ENCODE data around the gene SAYSD1. TPM values are rescaled to one million over a fixed set of nuclear protein-coding genes. Genes with fewer than 3 reads are reported as not detected.

Gene SAYSD1
- total and polyA plus RNA-seq, 2 of the 8 experiments (the other 6 are each of a cell fraction or from before 2014, with no cell fraction given), result 6.7 to 7.9 TPM

DNA sequence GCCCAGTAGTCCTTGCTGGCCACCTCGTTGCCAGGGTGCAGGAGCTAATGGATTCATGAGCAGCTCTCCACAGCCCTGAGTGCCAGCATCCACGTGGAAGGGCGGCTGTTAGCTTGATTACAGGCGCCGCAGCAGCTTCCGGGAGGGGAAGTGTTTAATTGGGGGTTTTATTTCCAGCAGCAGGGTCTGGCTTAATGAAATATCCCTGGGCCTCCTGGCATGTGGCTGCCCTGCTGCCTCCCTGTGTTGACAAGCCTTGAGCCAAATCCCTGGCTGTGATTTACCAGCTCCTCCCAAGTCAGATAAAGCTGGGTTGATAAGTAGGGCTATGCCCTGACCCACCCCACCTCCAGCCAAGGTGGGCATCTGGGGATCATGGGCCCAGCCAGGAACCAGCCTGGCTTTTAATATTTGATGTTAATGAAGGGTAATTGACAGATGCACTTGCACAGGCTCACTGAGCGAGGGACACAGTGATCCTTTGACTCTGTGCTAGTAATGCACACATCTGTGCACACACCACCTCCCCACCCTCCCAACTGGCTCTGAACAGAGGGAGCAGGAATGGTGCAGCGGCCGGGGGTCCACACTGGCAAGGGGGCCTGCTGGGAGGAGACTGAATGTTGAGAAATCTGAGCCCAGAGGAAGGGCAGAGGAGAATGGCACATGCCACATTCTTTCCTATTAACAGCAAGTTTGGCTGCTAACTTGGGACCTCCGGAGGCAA is 52.8 kb downstream of the SAYSD1 start:
- no peak overlapping the region for H3K56ac ChIP-seq (replicated peaks; ENCODE audit: insufficient read length, low read depth, low read length)
- no peak for TF ChIP-seq EZH2 (IDR thresholded peaks at IDR 0.05; ENCODE audit: low read depth, low read length, severe bottlenecking)
- TF ChIP-seq, protein P1, sequence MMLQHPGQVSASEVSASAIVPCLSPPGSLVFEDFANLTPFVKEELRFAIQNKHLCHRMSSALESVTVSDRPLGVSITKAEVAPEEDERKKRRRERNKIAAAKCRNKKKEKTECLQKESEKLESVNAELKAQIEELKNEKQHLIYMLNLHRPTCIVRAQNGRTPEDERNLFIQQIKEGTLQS (IDR thresholded peaks at IDR 0.05; ENCODE audit: insufficient read depth, low read depth, low read length), result no peak
- no peak for TF ChIP-seq RNF2 (IDR thresholded peaks at IDR 0.05; ENCODE audit: borderline replicate concordance, low read depth, low read length, missing control alignments, poor library complexity, severe bottlenecking)
- TF ChIP-seq NANOG (IDR thresholded peaks at IDR 0.05; ENCODE audit: insufficient read depth, low read depth, low read length, poor library complexity, severe bottlenecking), result no peak
- no peak overlapping the region for H2BK120ac ChIP-seq (replicated peaks; ENCODE audit: low read depth, low read length)
- H3K18ac ChIP-seq (ENCODE audit: extremely low read depth, low read length), result no peak overlapping the region
- no peak overlapping the region for H2BK5ac ChIP-seq (ENCODE audit: low read depth, low read length)
- H3K4me2 ChIP-seq (ENCODE audit: insufficient read depth in 1 of 2, low read depth in 2 of 2, low read length in 2 of 2), result no peak overlapping the region
- H3K14ac ChIP-seq (ENCODE audit: insufficient read length), result no peak overlapping the region
- no peak overlapping the region for H4K8ac ChIP-seq (ENCODE audit: extremely low read depth, insufficient read depth, low read length)
- FAIRE-seq, result no peak
- no peak overlapping the region for H3K9ac ChIP-seq (replicated peaks in 1 of 4; ENCODE audit: extremely low read depth in 1 of 4, low read depth in 3 of 4, low read length in 3 of 4)
- no peak overlapping the region for H2BK20ac ChIP-seq (ENCODE audit: low read length)
- no peak overlapping the region for H2AFZ ChIP-seq (ENCODE audit: low read length)
- H2BK15ac ChIP-seq (ENCODE audit: low read length), result no peak overlapping the region
- H2BK12ac ChIP-seq (ENCODE audit: low read depth, low read length), result no peak overlapping the region
- CTCF ChIA-PET (ENCODE audit: partially characterized antibody), result interaction anchor here (0.9 to 5.1 kb wide), 14 partner anchors 11 to 248 kb away, joined by 3 to 28 read pairs (median 5); no protein-coding TSS in a partner anchor
- no peaks in the 10 kb centered on the region for H3K79me1 ChIP-seq (ENCODE audit: low read depth, low read length)
- H4K20me1 ChIP-seq (replicated peaks in 1 of 2; ENCODE audit: control insufficient read depth in 1 of 2, insufficient read depth in 2 of 2, low read length in 2 of 2), result peaks cover 0 to 2% of the 10 kb centered on the region in 2 experiments
- no peak overlapping the region for H3K23ac ChIP-seq (ENCODE audit: insufficient read length)
- no peaks in the 10 kb centered on the region; the same call in 1 of the 2 replicates for H3K23me2 ChIP-seq (ENCODE audit: low read depth, low read length)
- no peak overlapping the region for H4K5ac ChIP-seq (ENCODE audit: insufficient read length, low read depth, low read length)
- POLR2A ChIA-PET (ENCODE audit: partially characterized antibody), result interaction anchor here (1.6 kb wide), 1 partner anchor 14 kb away, joined by 5 read pairs; no protein-coding TSS in a partner anchor
- no peak overlapping the region for H4K91ac ChIP-seq (replicated peaks; ENCODE audit: insufficient read length, low read length)
- no peak overlapping the region for H3K4me3 ChIP-seq (ENCODE audit: extremely low read depth in 1 of 4, insufficient read depth in 2 of 4, low read depth in 3 of 4, low read length in 4 of 4)
- 93% methylated on average over 10 of the region's 10 CpGs; no CpG with 5 or more reads in 1 of the 2 experiments for WGBS, 2 experiments (ENCODE audit: extremely low coverage in 1 of 2, insufficient coverage in 1 of 2, insufficient read length in 1 of 2, insufficient replicate concordance in 2 of 2, low coverage in 1 of 2, low lambda C conversion rate in 2 of 2, missing lambda C conversion rate in 1 of 2)
- DNase-seq (ENCODE audit: low read depth in 1 of 2, low spot score in 2 of 2), result no peak
- H3K27ac ChIP-seq (ENCODE audit: low read depth, low read length), result no peak overlapping the region
- no peak overlapping the region for H2AK5ac ChIP-seq (ENCODE audit: low read depth, low read length)
- 0 out of 7 replicates have a peak, but pooled peaks cover 0 to under 1% (median 0%) of the 10 kb centered on the region in 4 experiments for H3K27me3 ChIP-seq (replicated peaks in 1 of 4; ENCODE audit: control insufficient read depth in 3 of 4, extremely low read depth in 1 of 4, insufficient read depth in 3 of 4, low read length in 3 of 4)
- no peaks in the 10 kb centered on the region for H3K9me3 ChIP-seq (ENCODE audit: insufficient read depth in 2 of 2, low read depth in 1 of 2, low read length in 1 of 2)
- no peak overlapping the region for H3K4ac ChIP-seq (replicated peaks; ENCODE audit: insufficient read length, low read depth, low read length)
- H3K36me3 ChIP-seq (ENCODE audit: control insufficient read depth in 2 of 4, insufficient read depth in 4 of 4, low read length in 3 of 4), result peaks cover 0 to 3% (median 2%) of the 10 kb centered on the region in 4 experiments; a peak in 2 of 8 replicates
- no peaks in the 10 kb centered on the region for H3K4me1 ChIP-seq (replicated peaks in 1 of 4; ENCODE audit: control insufficient read depth in 3 of 4, insufficient read depth in 4 of 4, low read length in 3 of 4)
- H3K79me2 ChIP-seq (ENCODE audit: control insufficient read depth in 1 of 2, insufficient read depth in 2 of 2, low read length in 2 of 2), result no peaks in the 10 kb centered on the region

Data from H1 (cell line).